Smooth muscle cell (in vitro differentiated cells): ENCODE data around the gene ALK. TPM values are rescaled to one million over a fixed set of nuclear protein-coding genes. Genes with fewer than 3 reads are reported as not detected.

Experiments
- DNase-seq: peaks from one replicate; lab custom pipeline; 2025; ENCODE audit not compliant: unreplicated experiment; lab: John Stamatoyannopoulos, UW
- H2AFZ ChIP-seq: fragments of 200-600 bp; sonication (generic); 2 replicates; pipeline ENCODE4 v1.6.0; 2016; ENCODE audit warnings: antibody characterized with exemption, low read depth, mild to moderate bottlenecking
- H3F3A ChIP-seq: fragments of 200-600 bp; sonication (generic); 2 replicates; pipeline ENCODE4 v1.6.0; 2017; ENCODE audit warnings: antibody characterized with exemption, low read depth
- H3K27ac ChIP-seq: fragments of 200-600 bp; sonication (generic); 2 replicates; pipeline ENCODE4 v1.5.1; 2016; ENCODE audit warnings: low read depth, mild to moderate bottlenecking
- H3K27me3 ChIP-seq: fragments of 200-600 bp; sonication (generic); 2 replicates; pipeline ENCODE4 v1.6.1; 2016; ENCODE audit warnings: low read depth, mild to moderate bottlenecking
- H3K36me3 ChIP-seq: fragments of 200-600 bp; sonication (generic); 2 replicates; pipeline ENCODE4 v1.5.1; 2016; ENCODE audit warnings: low read depth
- H3K4me1 ChIP-seq: fragments of 200-600 bp; sonication (generic); 2 replicates; pipeline ENCODE4 v1.5.1; 2016; ENCODE audit warnings: low read depth
- H3K4me2 ChIP-seq: fragments of 200-600 bp; sonication (generic); 2 replicates; pipeline ENCODE4 v1.6.0; 2016; ENCODE audit warnings: mild to moderate bottlenecking
- H3K4me3 ChIP-seq: fragments of 200-600 bp; sonication (generic); 2 replicates; pipeline ENCODE4 v1.5.1; 2016; ENCODE audit warnings: mild to moderate bottlenecking
- H3K79me2 ChIP-seq: fragments of 200-600 bp; sonication (generic); 2 replicates; pipeline ENCODE4 v1.6.0; 2016; ENCODE audit warnings: low read depth, mild to moderate bottlenecking
- H3K9ac ChIP-seq: fragments of 200-600 bp; sonication (generic); 2 replicates; pipeline ENCODE4 v1.6.0; 2016; ENCODE audit warnings: low read depth
- H3K9me3 ChIP-seq: fragments of 200-600 bp; sonication (generic); replicated peaks from 2 replicates; pipeline ENCODE4 v1.5.1; 2016; ENCODE audit warnings: low read depth
- H4K20me1 ChIP-seq: fragments of 200-600 bp; sonication (generic); 2 replicates; pipeline ENCODE4 v1.6.0; 2016; ENCODE audit warnings: low read depth
- WGBS: methylation state at CpG from one replicate; pipeline ENCODE4 v1.1.7; 2016; ENCODE audit warnings: low lambda C conversion rate; 5-methylcytosine and 5-hydroxymethylcytosine counted together
- polyA plus RNA-seq: library from polyadenylated mRNA; unstranded; fragments of >200 nt; fragmentation: Nextera tagmentation; extraction: Ambion mirVana; gene quantifications from 2 replicates; pipeline ENCODE4 v1.2.1, GENCODE V29; 2016
- total RNA-seq: library from RNA; depleted of rRNA; stranded (reverse); fragments of >200 nt; gene quantifications from 2 replicates; pipeline ENCODE4 v1.2.3, GENCODE V29; 2014
- TF ChIP-seq, protein P1 (sequence below): fragments of 200-600 bp; sonication (generic); IDR thresholded peaks from 2 replicates; pipeline ENCODE4 v1.5.1; 2017; ENCODE audit warnings: borderline replicate concordance, mild to moderate bottlenecking, antibody characterized with exemption; ENCODE audit not compliant: insufficient read depth, poor library complexity, severe bottlenecking

ALK gene
- total and polyA plus RNA-seq, 2 experiments from 2014 or later = 0.13 to 0.19 TPM

DNA sequence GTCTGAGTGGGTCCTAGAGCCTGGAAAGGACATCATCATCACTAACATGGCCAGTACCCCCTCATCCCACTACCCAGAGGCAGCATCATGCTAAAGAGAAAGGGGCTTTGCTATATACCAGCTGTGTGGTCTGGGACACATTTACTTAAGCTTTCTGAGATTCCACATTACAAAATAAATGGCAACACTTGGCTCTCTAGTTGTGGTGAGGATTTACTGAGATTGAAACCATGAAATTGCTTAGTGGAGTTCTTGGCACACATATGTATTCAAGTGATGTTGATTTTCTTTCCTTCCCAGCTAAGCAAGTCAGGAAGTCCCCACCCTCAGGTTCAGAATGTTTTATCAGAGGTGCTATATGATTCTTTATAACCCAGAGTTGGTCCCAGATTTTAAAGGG lies 444.2 kb downstream of the ALK start:
- no peaks in the 10 kb centered on the region for H3K4me1 ChIP-seq
- no peaks in the 10 kb centered on the region for H4K20me1 ChIP-seq
- H3K27me3 ChIP-seq = peaks cover 12% of the 10 kb centered on the region
- H3K4me3 ChIP-seq = no peak overlapping the region
- H3K27ac ChIP-seq = no peak overlapping the region
- H3K36me3 ChIP-seq = no peaks in the 10 kb centered on the region
- H3F3A ChIP-seq = no peaks in the 10 kb centered on the region
- no peaks in the 10 kb centered on the region for H3K9me3 ChIP-seq
- H3K79me2 ChIP-seq = no peaks in the 10 kb centered on the region
- H3K4me2 ChIP-seq = no peak overlapping the region
- no peak overlapping the region for H2AFZ ChIP-seq
- TF ChIP-seq, protein P1, sequence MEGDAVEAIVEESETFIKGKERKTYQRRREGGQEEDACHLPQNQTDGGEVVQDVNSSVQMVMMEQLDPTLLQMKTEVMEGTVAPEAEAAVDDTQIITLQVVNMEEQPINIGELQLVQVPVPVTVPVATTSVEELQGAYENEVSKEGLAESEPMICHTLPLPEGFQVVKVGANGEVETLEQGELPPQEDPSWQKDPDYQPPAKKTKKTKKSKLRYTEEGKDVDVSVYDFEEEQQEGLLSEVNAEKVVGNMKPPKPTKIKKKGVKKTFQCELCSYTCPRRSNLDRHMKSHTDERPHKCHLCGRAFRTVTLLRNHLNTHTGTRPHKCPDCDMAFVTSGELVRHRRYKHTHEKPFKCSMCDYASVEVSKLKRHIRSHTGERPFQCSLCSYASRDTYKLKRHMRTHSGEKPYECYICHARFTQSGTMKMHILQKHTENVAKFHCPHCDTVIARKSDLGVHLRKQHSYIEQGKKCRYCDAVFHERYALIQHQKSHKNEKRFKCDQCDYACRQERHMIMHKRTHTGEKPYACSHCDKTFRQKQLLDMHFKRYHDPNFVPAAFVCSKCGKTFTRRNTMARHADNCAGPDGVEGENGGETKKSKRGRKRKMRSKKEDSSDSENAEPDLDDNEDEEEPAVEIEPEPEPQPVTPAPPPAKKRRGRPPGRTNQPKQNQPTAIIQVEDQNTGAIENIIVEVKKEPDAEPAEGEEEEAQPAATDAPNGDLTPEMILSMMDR = no peak
- no peak for DNase-seq
- no peak overlapping the region for H3K9ac ChIP-seq

DNA sequence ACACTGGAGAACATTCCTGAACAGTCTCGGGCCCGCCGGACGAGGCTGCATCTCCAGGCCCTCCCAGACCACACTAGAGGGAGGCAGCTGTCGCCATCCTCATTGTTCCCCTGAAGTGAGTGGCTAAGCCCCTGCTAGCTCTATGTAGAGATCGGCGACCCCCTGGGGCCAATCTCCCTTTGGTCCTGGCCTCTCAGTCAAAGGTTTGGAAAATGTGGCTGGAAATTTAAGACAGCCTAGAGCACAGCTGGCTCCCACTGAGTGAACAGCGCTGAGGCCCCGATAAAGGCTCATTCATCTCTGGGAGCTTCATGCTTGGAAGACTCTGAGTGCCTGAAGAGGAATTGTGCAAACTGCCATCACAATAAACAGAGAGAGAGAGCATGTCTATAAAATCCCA lies 445.9 kb downstream of the ALK start:
- Histone ChIP-seq H3K9ac (no peak overlapping the region), H3K4me3 (no peak overlapping the region), H2AFZ (no peak overlapping the region), H3K36me3 (no peaks in the 10 kb centered on the region), H3K27ac (no peak overlapping the region), H3K27me3 (peaks cover 12% of the 10 kb centered on the region), H3K9me3 (no peaks in the 10 kb centered on the region), H3K4me1 (no peaks in the 10 kb centered on the region), H4K20me1 (no peaks in the 10 kb centered on the region), H3K79me2 (no peaks in the 10 kb centered on the region), H3K4me2 (no peak overlapping the region), H3F3A (no peaks in the 10 kb centered on the region)
- 90% methylated on average over 9 of the region's 9 CpGs for WGBS
- no peak for DNase-seq
- TF ChIP-seq, protein P1 = no peak

DNA sequence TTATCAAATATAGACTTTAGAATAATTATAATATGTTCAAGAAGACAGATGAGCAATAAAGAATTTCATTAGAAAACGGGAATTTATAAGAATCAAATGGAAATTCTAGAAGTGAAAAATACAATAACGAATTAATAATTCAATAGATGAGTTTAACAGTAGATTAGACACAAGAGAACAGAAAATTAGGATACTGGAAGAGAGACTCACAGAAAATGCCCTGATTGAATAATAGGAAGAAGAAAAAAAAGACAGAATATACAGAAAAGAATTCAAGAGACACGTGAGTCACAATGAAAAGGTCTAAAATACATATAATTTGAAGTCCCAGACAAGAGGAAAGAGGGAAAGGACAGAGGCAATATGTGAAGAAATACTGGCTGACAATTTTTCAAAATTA lies 451.4 kb downstream of the ALK start:
- H3K27me3 ChIP-seq = no peaks in the 10 kb centered on the region
- no peaks in the 10 kb centered on the region for H3K79me2 ChIP-seq
- no peaks in the 10 kb centered on the region for H3K36me3 ChIP-seq
- no peaks in the 10 kb centered on the region for H3K9me3 ChIP-seq
- DNase-seq = no peak
- TF ChIP-seq, protein P1 = no peak
- no peak overlapping the region for H2AFZ ChIP-seq
- no peak overlapping the region for H3K9ac ChIP-seq
- 78% methylated on average over 3 of the region's 3 CpGs for WGBS
- H3K4me2 ChIP-seq = no peak overlapping the region
- no peak overlapping the region for H3K27ac ChIP-seq
- H3K4me3 ChIP-seq = no peak overlapping the region
- no peaks in the 10 kb centered on the region for H3K4me1 ChIP-seq
- H4K20me1 ChIP-seq = no peaks in the 10 kb centered on the region
- H3F3A ChIP-seq = no peaks in the 10 kb centered on the region

DNA sequence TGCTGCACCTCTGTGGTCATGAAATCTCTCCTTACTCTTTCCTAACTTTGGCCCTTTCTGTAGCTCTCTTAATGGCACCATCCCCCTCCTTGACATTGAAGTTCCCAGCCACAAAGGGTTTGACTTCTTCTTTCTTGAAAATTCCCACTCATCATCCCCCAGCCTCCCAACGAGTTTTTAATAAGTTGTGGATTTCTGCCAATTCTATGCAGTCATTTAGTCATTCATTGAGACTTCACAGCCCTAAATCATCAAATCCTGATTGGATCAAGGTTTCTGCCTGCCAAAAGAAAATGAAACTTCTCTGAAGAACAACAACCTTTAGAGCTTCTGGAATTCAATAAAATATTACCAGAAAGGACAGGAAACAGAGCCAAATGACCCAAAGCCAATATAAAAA lies 451.9 kb downstream of the ALK start:
- Histone ChIP-seq H3K9me3 (no peaks in the 10 kb centered on the region), H3K4me1 (no peaks in the 10 kb centered on the region)

More for the DNA sequence above, 451.9 kb downstream of the ALK start:
- Histone ChIP-seq H3K9ac (no peak overlapping the region), H2AFZ (no peak overlapping the region), H3K27ac (no peak overlapping the region), H3K4me2 (no peak overlapping the region), H4K20me1 (no peaks in the 10 kb centered on the region), H3F3A (no peaks in the 10 kb centered on the region), H3K79me2 (no peaks in the 10 kb centered on the region), H3K4me3 (no peak overlapping the region), H3K27me3 (no peaks in the 10 kb centered on the region), H3K36me3 (no peaks in the 10 kb centered on the region)
- no peak for DNase-seq
- TF ChIP-seq, protein P1 = no peak
- 68% methylated on average over 1 of the region's 1 CpG for WGBS
